ENCODE measurements around the gene CREBL2. TPM values are rescaled to one million over a fixed set of nuclear protein-coding genes. Genes with fewer than 3 reads are reported as not detected.
"Not testable (repeated sequence)": the region's sequence is repeated elsewhere in the genome, so short reads cannot be mapped to it uniquely, and the experiment has no call there.

The CREBL2 gene
- total RNA-seq: 10 to 100 TPM; 20.4 to 21.0 TPM
- long read RNA-seq, partial matches to known transcripts: 15 of 16 reads
- long read RNA-seq, other reads (novel, unspliced or antisense): 0 of 16 reads

DNA sequence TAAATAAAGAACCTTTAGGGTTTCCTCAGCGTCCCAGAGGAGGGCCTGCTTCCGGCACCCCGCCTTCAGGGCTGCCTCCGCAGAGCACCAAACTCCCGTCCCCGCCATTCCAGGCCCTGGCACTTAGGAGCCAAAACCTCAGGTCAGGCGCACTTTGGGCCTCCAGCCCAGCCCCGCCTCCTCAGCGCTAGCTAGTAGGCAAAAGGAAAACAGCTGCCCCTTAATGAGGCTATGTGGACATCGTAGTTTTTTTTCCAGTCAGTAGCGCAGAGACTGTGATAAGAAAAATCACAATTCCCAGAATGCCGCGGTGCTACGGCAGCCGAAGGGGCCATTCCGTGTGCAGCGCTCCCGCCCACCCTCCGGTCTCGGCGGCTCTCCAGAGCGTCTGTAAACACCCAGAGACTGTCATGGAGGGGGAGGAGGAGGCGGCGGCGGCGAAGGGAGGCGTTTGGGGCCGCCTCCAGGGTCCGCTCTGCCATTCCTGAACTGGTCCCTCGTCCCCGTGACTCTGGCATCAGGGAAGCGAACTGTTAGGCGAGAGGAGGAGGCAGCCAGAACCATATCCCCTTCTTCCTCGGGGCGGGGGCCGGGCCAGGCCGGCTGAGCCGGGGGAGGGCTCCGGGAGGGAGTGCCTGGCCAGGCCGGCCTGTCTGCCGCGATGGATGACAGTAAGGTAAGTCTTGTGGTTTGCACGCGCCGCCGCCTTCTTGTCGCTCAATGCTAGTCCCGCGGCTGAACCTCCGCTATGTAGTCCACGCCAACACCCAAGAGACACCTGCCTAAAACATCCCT, at the start of gene CREBL2:
CREBL2 (plus strand) TSS at position 365 of the 795 bp plus-strand sequence; CDS start at position 662, 297 bp downstream.
- intact Hi-C loops (cut with DNase I): loop anchor here in 1 of 2 donors (2.0 kb wide), 1 partner anchor 49 kb away; the partner anchor contains the start of gene DUSP16

DNA sequence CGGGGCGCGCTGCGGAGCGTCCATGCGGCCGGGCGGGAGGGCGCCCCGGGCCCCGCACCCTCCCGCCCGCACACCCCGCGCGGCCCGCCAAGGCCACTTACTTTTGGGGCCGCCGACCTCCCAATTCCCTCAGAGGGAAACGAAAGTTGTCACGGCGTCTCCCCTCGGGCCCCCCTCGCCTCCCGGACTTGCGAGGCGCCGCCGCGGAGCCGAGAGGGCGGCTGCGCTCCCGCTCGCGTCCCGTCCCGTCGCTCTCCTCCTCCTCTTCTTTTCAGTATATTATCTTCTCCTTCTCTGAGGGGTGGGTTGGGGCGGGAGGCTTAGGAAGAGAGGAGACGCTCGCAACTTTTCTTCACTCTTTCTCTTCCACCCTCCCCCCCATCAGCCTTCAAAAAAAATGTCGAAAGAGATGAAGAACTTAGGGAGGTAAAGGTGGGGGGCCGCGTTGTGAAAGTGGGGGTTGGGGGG, 49.6 kb upstream of the CREBL2 start:
- peak; percentile 39 for DNase-seq
- intact Hi-C loops (cut with DNase I): loop anchor here in 1 of 2 donors (2.0 to 10.0 kb wide), 3 partner anchors 49 to 143 kb away; partner anchors contain the start of gene CREBL2
- ATAC-seq: peak; percentile 11 to 20

More for the DNA sequence above, at the start of gene CREBL2:
- DNase-seq (peak; percentile 95), ATAC-seq (peak; percentile 96 to 97)

GRCh38 chr12:12562585-12563261, 49.0 kb upstream of the CREBL2 start, which contains the start of gene DUSP16:
DUSP16 (minus strand) TSS chr12:12562863; CDS start chr12:12521098, 41,765 bp downstream.
- intact Hi-C loops (cut with DNase I): loop anchor here in 1 of 2 donors (2.0 to 10.0 kb wide), 3 partner anchors 48 to 142 kb away; partner anchors contain the start of gene CREBL2

DNA sequence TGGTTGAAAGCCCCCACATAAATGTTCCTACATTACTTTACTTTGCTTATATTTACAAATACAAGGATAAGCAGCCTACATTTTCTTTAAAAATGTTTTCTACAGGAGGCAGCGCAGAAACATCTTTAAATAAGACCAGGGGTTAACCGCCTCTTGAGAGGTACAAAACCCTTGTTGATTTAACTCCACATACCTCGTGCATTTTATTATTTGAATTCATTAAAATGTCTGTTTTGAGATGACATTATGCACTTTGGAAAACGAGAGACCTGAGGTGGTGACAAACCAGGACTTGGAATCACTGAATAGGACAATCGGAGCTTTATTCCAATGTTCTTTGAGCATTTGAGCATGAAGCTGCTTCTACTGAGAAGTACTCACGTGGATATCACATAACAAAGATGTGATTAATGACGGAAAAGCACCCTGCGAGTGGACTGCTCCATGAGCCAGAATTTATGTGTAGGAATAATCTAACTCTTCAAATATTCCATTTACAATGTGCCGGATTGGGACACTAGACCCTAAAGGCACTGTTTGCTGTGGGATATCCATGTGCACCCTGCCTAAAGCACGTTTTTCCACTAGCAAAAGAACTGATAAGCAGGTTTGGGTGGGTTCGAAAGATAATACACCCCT, 48.3 kb upstream of the CREBL2 start:
- ATAC-seq (no peak), DNase-seq (no peak)
- intact Hi-C loops (cut with DNase I): loop anchor here in 1 of 2 donors (2.0 to 10.0 kb wide), 3 partner anchors 47 to 141 kb away; partner anchors contain the start of gene CREBL2

More at GRCh38 chr12:12562585-12563261, 49.0 kb upstream of the CREBL2 start, which contains the start of gene DUSP16:
- ATAC-seq (peak; percentile 96 to 98), DNase-seq (peak; percentile 94)

DNA sequence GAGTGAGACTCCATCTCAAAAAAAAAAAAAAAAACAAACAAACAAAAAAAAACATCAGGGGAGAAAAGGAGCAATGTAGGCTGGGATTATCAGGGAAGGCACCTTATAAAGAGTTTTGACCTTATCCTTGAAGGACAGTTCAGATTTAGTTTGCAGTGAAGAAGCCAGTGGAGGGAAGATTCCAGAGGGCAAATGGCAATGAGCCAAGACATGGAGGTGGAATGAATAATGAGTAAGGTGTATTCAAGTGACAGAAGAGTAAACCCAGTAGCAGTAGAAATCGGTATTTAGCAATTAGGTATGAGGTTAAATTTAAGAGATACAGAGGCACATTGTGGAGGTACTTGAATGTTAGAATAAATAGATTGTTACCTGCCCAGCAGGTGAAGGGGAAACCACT, 46.8 kb upstream of the CREBL2 start:
- intact Hi-C loops (cut with DNase I): loop anchor here (2.0 to 10.0 kb wide), 4 partner anchors 58 to 188 kb away; no protein-coding TSS in a partner anchor
- DNase-seq: no peak
- no peak for ATAC-seq

- intact Hi-C loops (cut with DNase I): loop anchor here (2.0 to 10.0 kb wide), 3 partner anchors 139 to 189 kb away; no protein-coding TSS in a partner anchor
- ATAC-seq, DNase-seq: not testable (repeated sequence)
Measured at GRCh38 chr12:12565971-12566370, 45.7 kb upstream of the CREBL2 start.

GRCh38 chr12:12572659-12573058, 39.0 kb upstream of the CREBL2 start:
- ATAC-seq (no peak), DNase-seq (no peak)
- intact Hi-C loops (cut with DNase I): no loop called here

- DNase-seq: no peak
- ATAC-seq: no peak
- intact Hi-C loops (cut with DNase I): no loop called here
Measured at GRCh38 chr12:12577786-12578185, 33.9 kb upstream of the CREBL2 start.

DNA sequence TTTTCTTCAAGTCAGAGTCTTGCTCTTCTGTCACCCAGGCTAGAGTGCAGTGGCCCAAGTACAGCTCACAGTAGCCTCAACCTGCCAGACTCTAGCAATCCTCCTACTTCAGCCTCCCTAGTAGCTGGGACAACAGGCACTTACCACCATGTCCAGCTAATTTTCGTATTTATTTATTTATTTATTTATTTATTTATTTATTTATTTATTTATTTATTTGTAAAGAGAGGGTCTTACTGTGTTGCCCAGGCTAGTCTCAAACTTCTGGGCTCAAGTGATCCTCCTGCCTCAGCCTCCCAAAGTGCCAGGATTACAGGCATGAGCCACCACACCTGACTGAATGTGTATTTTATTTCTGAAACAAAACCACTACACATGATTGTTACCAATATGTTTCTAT, 31.0 kb upstream of the CREBL2 start:
- DNase-seq; ATAC-seq; intact Hi-C loops (cut with DNase I): not testable (repeated sequence)

GRCh38 chr12:12582193-12582881, 29.3 kb upstream of the CREBL2 start:
- DNase-seq (no peak), ATAC-seq (no peak)
- intact Hi-C loops (cut with DNase I): no loop called here

DNA sequence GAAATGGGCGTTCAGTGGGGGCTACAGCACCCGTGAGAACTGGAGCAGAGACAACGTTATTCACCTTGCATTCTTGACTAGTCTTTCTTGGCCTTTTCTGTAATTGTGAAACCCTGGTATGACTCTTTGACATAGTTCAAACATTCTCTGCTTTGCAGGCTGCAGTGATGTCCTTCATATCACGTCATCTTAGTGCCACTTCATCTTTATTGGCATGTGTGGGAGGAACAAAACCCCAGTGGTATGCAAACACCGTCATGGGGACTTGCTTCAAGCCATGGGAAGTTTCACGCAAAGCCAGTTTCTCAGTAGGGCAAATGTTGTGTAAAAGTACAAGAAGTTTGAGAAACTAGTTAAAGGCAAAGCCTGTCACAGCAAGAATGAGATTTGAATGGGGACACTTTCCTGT, 28.8 kb upstream of the CREBL2 start:
- no peak for DNase-seq
- peak in 1 of 2 donors; percentile 27 for ATAC-seq
- intact Hi-C loops (cut with DNase I): no loop called here

GRCh38 chr12:12583510-12584178, 28.0 kb upstream of the CREBL2 start:
- intact Hi-C loops (cut with DNase I): no loop called here
- DNase-seq (no peak), ATAC-seq (no peak)

- intact Hi-C loops (cut with DNase I): no loop called here
- no peak for ATAC-seq
- DNase-seq: no peak
Measured at GRCh38 chr12:12585115-12585863, 26.4 kb upstream of the CREBL2 start.

DNA sequence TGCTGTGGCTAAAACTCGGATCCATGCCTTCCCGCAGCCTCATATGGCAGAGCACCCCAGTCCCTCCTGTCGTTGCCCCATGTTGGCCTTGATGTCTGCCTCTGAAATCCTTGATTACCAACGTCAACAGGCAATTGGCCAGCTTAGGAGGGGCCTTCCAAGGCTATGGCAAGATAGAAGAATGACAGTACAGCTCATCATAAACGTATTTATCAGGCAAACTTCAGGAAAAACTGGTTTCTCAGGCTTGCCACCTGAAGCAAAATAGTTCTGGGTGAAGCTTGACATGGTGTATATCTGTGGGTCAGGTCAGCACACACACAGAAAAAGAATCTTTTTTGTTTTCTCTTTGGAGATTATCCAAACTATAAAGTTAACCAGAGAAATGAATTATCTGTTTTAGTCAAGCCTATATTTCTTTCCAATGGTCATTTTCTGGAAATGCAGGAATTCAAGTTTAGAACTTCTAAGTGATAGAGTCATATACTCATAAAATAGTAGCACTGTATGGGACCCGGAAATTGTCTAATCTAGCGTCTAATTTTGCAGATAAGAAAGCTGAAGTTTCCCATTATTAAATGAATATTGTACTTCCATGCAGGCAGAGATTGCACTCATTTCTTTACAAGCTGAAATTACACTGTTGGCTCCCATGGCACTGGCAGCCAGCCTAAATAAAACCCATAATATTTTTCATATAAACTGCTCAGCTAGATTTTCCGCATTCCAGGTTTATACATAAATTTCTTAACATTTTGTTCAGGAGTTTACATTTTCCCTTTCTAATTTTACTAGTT, 24.6 kb upstream of the CREBL2 start:
- intact Hi-C loops (cut with DNase I): no loop called here
- DNase-seq (no peak), ATAC-seq (no peak)

GRCh38 chr12:12587878-12588277, 23.8 kb upstream of the CREBL2 start:
- intact Hi-C loops (cut with DNase I): no loop called here
- DNase-seq: no peak
- no peak for ATAC-seq

DNA sequence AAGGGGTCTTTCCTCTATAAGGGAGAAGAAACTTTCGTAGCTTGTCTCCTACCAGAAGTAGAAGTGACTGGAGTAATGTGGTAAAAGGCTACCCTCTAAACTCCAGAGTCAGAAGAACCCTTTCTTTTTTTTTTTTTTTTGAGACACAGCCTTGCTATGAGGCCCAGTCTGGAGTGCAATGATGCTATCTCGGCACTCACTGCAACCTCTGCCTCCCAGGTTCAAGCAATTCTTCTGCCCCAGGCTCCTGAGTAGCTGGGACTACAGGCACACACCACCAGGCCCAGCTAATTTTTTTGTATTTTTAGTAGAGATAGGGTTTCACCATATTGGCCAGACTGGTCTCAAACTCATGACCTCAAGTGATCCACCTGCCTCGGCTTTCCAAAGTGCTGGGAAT, 23.2 kb upstream of the CREBL2 start:
- intact Hi-C loops (cut with DNase I); DNase-seq; ATAC-seq: not testable (repeated sequence)

Measured in left cardiac atrium (tissue), 4 donors.